ENCODE measurements around the gene MADD.

The MADD gene

GRCh38 chr11:47257177-47257516, 12.8 kb upstream of the MADD start:
- in situ Hi-C loops (cut with HindIII; ENCODE audit: low sequenced_read_pairs), result no loop called here
- peak overlapping the region; percentile 9 for H3K4me3 ChIP-seq (ENCODE audit: low read depth, low read length)
- no peak for DNase-seq (ENCODE audit: low read depth)
- TF ChIP-seq CTCF (IDR thresholded peaks at IDR 0.05; ENCODE audit: low read depth, low read length, missing control alignments), result no peak

GRCh38 chr11:47257517-47258316, 12.2 kb upstream of the MADD start, which contains the start of gene NR1H3:
NR1H3 (plus strand) TSS chr11:47257996; CDS start chr11:47259217, 1,221 bp downstream.
- in situ Hi-C loops (cut with HindIII; ENCODE audit: low sequenced_read_pairs), result no loop called here
- TF ChIP-seq CTCF (IDR thresholded peaks at IDR 0.05; ENCODE audit: low read depth, low read length, missing control alignments), result peak; percentile 75
- peak within 1 kb of the TSS; percentile 9 for H3K4me3 ChIP-seq (ENCODE audit: low read depth, low read length)
- no peak for DNase-seq (ENCODE audit: low read depth)

- in situ Hi-C loops (cut with HindIII; ENCODE audit: low sequenced_read_pairs), result no loop called here
- H3K4me3 ChIP-seq (ENCODE audit: low read depth, low read length), result peak overlapping the region; percentile 9
- DNase-seq (ENCODE audit: low read depth), result no peak
- no peak for TF ChIP-seq CTCF (IDR thresholded peaks at IDR 0.05; ENCODE audit: low read depth, low read length, missing control alignments)
Measured at GRCh38 chr11:47258317-47258902, 11.5 kb upstream of the MADD start.

- no peak for DNase-seq (ENCODE audit: low read depth)
- peak; percentile 77 for TF ChIP-seq CTCF (IDR thresholded peaks at IDR 0.05; ENCODE audit: low read depth, low read length, missing control alignments)
- in situ Hi-C loops (cut with HindIII; ENCODE audit: low sequenced_read_pairs), result no loop called here
- H3K4me3 ChIP-seq (ENCODE audit: low read depth, low read length), result no peak overlapping the region
Measured at GRCh38 chr11:47259232-47259977, 10.5 kb upstream of the MADD start.

- no peak for TF ChIP-seq CTCF (IDR thresholded peaks at IDR 0.05; ENCODE audit: low read depth, low read length, missing control alignments)
- no peak overlapping the region for H3K4me3 ChIP-seq (ENCODE audit: low read depth, low read length)
- in situ Hi-C loops (cut with HindIII; ENCODE audit: low sequenced_read_pairs), result no loop called here
- DNase-seq (ENCODE audit: low read depth), result no peak
Measured at GRCh38 chr11:47260366-47260765, 9.6 kb upstream of the MADD start.

- H3K4me3 ChIP-seq (ENCODE audit: low read depth, low read length), result no peak overlapping the region
- DNase-seq (ENCODE audit: low read depth), result no peak
- in situ Hi-C loops (cut with HindIII; ENCODE audit: low sequenced_read_pairs), result no loop called here
- TF ChIP-seq CTCF (IDR thresholded peaks at IDR 0.05; ENCODE audit: low read depth, low read length, missing control alignments), result no peak
Measured at GRCh38 chr11:47261291-47261800, 8.6 kb upstream of the MADD start.
